Activated CD4-positive, alpha-beta T cell treated with anti-CD3 and anti-CD28 coated beads, Interleukin-2, Interleukin-6, amounts not matched to agents 100 ng/mL and 50 ng/mL, durations not matched to agents 16 hours and 8 hours (primary cell): ENCODE data around the gene KRT15.

Experiments used
- DNase-seq: peaks from one replicate; pipeline ENCODE4 v3.0.0-alpha.2; 2020

KRT15 gene

DNA sequence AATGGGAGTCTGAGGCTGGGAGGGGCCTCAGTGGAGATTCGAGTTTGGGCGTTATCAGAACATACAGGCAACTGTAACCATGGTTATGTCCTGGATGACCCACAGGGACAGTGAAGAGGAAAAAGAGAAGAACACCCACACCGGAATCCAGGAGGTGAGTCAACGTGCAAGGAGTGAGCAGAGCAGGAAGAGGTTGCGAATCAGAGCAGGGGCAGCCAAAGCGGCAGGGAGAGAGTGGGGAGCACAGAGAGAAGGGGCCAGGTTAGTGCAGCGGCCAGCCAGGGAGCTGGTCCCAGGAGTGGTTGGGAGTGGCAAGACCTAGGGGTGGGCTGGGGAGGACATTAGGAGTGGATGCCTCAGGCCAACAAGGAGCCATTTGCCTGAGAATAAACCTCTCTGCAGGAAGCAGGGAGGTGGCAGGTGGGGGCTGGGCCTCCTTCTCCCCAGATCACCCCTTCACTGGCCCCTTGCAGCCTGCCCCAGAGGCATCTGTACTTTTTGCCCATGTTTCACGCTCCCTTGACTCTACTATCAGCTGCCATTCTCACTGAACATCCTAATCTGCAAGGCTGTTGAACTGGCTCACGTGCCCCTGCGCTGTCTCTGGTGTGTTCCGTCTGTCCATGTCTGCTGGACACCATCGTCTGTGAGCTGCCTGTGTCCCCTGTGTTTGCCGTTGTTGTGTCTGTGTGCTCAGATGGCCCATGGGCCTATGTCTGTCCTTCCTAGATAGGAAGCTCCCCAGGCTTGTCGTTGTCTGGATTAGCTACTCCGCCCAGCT is 18.4 kb downstream of the KRT15 start:
- no peak for DNase-seq

DNA sequence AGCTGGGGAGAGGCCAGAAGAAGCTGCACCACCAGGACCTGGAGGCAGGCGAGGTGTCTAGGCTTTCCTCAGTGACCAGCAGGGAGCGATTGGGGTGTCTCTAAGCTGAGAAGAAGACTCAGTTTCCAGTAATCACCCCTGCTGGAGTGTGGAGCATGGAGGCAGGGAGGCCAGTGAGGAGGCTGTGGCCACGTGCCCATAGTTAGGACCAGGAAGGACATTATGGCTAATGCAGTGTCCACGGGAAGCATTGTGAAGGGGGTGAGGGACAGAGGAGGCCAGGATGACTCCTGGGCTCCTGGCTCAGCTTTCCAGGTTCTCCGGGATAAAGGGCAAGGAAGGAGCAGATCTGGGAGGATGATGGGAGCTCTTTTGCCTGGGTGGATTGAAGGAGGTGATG is 19.0 kb downstream of the KRT15 start:
- no peak for DNase-seq

DNA sequence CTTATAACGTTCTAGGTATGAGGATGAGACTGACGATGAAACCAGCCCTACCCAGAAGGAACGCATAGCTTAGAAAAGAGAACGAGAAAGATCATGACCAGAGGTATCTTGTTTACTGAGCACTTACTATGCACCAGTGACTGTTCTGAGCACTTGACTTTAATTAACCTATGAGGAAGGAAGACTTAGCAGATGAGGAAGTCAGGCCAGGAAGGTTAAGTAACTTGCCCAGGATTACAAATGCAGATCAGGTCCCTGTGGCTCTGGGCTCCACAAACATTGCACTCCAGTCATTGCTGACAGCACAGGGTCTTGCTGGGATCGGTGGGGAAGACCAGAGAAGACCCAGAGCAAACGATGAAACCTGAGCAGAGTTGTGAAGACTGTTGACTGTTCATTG is 20.4 kb downstream of the KRT15 start:
- no peak for DNase-seq

DNA sequence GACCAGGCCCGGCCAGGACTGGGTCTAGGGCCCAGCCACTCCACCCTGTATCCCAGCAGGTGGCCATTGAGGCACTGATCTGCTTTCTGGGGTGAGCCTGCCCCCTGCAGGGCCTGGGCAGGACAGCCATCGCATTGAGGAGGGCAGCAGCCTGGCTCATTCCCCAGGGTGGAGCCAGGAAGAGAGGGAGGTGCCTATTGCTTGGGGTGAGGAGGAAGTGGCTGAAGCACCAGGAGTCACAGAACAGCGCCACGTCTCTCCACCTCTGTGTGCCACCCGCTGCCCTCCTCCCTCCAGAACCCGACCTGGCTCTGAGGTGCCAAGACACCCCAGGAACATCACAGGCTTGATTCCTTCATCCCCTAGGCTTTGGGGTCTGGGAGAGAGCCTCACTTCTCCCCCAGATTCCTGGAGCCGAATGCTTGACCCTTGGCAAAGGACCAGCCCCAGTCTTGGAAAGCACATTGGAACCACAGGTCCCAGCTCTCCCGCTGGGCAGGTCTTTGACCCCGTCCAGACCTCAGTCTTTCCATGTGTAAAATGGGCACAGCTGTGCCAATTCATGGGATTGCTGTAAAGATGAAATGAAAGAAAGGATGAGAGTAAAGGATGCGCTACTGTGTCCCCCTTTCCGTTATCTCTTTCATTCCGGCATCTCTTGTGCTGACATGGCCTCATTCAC is 21.7 kb downstream of the KRT15 start:
- DNase-seq, result peak; percentile 85

DNA sequence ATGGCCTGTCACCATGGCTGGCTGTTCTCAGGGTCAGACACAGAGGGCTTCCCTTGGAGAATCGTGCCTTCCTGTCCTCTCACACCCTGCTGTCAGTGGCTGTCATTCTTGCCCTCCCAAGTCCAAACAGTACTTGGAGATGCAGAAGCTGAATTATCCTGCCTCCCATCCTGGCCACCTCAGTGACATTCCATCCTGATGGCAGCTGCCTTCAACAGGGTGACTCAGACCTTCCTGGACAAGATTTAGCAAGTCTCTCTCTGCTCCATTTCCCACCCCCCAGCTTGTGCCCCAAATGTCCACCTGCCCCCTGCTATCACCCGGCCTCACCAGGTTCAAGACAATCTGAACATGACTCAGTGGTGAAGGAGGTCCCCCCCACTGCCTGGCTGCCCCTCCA is 24.2 kb downstream of the KRT15 start:
- DNase-seq, result no peak

DNA sequence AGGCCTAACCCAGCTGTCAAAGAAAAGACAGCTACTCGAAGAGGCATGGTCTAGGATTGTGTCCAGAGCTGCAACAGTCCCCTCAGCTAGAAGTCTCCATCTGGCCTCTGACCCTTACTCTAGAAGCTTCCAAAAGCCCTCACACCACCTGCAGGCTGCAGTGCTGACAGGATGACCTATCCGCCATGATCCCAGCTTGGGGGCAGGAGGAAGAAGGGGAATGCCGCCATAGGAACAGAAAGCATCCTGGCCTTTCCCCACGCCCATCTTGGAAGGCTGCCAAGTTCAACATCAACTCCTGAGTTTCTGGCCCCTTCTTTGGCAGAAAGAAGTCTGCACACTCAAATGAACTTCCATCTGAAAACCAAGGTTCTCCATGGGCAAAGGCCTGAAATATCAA is 25.9 kb downstream of the KRT15 start:
- DNase-seq, result no peak

DNA sequence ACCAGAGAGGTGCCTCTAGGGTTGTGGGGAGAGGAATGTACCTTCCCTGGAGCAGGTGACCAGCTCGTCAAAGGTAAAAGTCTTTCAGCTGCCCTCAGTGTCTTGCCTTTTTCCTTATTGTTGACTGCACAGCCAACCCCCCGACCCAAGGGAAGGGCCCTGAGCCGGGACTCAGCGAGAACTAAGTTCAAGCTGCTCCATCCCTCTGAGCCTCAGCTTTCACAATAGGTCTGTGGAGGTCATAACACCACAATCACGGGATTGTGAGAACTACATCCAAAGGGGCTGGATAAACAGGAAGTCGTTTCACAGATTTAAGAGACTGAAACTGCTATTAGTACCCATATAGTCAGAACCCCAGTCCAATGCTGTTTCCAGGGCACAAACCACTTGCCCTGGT is 26.3 kb downstream of the KRT15 start:
- DNase-seq, result no peak

DNA sequence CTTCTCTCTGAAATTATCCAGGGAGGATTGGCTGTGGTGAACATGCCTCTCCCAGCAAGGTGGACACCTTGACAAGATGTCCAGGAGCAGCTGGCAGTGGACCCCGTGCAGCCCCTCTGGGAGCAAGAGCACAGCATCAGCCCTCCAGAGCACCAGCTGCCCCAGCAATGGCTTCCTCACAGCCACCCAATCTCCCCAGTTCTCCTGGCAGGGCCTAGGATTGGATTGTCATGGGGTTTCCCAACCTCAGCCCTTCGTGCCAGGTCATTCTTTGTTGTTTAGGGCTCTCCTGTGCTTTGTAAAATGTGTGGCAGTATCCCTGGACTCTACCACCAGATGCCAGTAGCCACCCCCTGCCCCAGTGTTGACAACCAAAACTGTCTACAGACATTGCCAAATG is 27.2 kb downstream of the KRT15 start:
- DNase-seq, result no peak

DNA sequence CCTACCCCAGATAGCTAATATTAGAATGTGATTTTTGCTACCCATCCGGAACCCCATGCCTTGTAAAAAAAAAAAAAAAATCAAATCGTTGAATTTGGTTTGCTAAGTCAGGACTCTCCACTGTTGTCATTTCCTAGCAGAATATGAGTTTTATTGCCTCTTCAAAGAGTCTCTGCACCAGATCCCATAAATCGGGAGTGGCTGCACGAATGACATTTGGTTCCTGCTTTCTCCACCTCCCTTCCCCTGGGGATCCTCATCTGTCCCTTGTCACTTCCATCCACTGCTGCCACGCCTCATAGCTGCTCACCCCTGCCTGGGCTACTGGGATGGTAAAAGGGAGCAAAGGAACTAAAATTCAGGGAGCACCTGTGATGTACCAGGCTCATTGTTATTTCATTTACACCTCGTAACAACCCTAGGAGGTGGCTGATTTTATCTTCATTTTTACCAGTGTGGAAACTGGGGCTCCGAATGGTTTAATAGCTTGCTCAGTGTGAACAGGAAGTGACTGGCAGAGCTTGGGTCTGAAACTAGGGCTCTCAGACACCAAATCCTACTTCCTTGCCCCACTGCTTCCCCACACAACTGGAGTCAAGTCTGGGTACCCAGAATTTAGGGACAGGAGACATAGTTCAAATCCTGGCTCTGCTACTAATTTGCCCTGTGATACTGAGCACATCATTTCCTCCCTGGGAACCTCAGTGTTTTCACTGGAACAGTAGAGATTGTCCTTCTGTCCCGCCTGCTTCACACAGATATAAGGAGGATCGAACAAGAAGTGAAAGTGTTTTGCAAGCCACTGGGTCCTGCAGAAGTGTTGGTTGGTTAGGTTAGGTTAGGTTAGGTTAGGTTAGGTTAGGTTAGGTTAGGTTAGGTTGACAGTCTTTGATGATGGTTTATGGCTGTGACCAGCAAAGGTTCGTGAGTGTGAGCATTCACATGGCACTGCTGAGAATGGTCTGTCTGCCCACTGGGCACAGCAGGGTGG is 28.4 kb downstream of the KRT15 start:
- DNase-seq, result no peak

DNA sequence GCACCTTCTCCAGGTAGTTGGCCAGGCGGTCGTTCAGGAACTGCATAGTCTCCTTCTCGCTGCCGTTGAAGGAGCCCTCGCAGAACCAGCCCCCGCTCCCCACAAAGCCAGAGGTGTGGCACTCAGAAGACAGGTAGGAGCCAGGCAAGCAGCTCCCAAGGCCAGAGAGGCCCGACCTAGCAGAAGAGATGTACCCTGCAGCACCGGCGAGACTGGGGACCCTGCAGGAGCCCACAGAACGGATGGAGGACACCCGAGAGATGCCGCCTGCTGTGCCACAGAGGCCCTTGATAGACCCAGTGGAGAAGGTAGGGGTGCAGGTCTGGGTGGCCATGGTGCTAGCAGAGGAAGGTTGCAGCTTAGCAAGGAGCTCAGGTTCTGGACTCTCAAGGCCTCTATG is 29.2 kb downstream of the KRT15 start, which contains the start of gene KRT36:
Gene KRT36 (minus strand): TSS at position 380 of the 400 bp plus-strand sequence. CDS start 46 bp downstream, at position 334.
- DNase-seq, result no peak

DNA sequence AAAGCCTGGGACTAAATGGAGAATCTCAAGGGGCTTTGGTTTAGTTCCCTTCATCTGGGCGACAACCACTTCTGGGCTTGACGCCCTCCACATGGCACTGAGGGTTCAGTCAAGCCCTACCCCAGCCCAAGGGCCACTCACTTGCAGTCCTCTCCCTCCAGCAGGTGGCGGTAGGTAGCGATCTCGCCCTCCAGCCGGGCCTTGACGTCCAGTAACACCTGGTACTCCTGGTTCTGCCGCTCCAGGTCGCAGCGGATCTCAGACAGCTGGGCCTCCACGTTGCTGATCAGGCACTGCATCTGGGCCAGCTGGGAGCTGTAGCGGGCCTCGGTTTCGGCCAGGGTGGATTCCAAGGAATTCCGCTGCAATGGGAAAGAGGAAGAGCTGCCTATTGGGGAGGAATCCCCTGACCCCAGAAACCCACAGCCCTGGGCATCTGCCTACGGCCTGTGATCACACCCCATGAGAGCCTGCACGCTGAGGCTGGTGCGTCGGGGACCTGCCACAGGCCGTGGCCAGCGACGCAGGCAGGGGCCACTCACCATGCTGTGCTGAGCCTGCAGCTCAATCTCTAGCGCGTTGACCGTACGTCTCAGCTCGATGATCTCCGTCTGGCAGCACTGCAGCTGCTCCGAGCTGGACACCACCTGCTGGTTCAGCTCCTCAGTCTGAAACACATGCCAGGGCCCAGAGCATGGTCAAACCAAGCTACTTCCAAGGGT is 31.7 kb downstream of the KRT15 start:
- peak; percentile 50 for DNase-seq

DNA sequence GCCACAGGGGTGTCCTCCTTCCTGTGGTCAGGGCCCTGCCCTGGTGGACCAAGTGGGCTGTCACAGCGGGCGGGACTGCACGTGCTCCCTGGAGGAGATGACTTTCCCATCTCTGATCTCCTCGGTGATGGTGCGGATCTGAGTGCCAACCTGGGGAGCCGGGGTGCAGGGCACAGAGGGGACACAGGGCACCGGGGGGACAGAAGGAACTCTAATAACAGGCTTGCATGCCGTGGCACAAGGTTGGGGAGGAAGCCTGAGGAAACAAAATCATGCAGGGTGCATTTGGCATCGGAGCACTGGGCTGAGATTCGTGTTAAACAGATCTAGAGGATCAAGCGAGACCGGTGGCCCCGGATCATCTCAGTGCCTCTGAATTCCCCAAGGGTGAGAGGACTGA is 32.4 kb downstream of the KRT15 start:
- DNase-seq, result no peak

DNA sequence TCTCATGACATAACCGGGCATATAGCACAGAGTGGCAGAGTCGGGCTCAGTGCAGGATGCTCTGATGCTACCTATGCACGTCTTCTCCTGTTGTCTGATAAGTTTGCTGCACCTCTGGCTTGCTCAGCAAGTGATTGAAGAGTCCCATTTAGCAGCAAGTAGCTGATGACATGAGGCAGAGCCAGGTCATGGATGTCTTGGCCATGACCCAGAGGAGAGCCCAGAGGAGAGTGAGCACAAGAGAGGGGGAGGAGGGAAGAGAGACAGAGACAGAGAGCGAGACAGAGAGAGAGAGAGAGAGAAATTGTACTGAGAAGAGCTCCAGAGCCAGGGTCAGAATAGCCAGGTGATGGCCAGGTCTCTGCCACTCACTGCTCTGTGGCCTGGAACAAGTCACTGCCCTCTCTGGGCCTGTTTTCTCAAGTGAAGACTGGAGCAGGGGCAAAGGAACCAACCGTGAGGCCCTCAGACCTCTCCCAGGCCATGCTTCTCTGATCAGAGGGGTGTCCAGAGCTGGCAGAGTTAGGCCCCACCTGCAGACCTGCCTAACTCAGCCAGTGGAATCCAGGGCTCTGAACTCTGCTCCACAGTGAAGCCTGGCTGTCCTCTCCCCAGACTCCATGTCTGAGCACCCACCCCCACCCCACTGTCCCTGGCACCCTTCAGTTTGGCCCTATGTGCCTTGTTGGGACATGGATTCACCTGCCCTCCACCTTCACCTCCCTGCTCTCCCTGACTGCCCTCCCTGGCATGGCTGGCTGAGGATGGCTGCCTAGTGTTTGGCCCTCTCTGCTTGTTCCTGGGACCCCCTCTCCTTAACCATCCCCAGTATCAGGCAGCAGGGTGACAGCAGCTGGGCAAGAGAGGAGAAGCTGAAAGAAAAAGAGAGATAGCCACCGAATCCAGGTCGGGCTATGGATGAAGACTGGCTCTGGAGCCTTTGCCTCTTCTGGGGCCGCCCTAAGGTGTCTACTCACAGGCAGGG is 33.5 kb downstream of the KRT15 start:
- no peak for DNase-seq

DNA sequence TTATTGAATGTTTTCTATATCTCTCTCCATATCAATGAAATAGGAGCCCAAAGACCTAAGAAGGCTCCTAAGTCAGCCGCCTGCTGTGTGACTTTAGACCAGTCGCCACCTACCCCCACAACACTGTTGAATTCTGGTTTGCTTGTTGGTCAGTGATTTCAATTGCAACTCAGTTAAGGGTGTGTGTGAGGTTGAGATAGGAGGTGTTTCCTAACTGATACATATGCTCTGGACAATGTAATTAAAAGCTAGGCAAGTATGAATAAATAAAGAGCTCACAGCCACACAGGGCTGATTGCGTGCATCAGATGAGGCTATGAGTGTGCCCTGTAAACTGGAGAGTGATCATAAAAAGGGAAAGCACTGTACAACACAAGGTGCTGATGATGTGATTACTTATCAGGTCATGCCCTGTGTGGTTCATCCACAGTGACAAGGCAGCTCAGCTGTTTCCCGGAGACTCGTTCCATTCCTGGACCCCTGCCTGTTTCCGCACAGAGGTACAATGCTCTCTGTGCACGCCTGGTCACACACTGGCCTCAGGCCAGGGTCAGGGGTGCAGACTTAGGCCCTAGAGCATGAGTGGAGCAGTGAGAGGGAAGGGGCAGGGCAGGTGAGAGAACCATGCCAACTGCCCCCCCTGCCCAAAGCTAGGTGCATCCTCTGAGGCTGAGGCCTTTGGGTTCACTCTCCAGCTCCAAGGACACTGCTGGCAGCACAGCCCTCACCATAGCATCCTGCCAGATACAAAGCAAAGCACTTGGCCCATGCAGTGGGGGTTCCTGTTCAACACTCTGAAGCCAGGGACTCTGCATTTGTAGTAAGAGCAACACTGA is 34.5 kb downstream of the KRT15 start:
- no peak for DNase-seq

DNA sequence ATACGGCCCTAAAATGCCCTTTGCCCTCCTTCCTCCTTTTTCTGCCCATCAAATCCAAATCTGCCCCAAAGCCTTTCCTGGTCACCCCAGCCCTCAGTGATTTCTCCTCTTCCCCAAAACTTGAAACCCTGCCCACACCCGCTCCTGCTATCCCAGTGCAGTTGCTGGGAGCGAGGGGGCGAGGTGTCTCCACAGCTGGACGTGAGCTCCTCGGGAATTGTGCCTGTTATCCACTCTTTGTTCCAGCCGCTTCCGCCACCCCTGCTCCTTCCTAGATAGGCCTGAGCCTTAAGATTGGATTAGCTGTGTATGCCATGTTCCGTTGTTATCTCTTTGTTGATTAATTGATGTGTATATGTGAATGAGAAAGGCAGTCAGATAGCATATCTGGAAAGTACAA is 35.2 kb downstream of the KRT15 start:
- DNase-seq, result no peak

DNA sequence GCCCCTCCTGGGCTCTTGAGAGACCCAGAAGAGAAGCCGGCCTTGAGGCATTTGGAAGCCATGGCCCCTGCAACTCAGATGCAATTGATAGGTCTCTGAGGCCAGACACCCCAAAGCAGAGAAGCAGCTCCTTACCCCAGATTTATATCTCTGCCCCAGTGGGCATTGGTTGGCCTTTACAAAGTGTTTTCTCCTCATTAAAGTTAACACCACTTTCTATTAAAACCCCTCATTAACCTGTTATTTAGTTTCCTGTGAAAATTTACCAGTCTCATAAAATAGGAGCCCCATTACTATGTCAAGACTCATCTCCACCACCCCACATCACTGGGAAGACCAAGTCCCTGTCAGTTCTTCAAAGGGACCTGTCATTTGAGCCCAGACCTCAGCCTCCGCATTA is 37.7 kb downstream of the KRT15 start, which contains the start of gene KRT35:
Gene KRT35 (minus strand): TSS at position 116 of the 400 bp plus-strand sequence. CDS start 54 bp downstream, at position 62.
- DNase-seq, result no peak

DNA sequence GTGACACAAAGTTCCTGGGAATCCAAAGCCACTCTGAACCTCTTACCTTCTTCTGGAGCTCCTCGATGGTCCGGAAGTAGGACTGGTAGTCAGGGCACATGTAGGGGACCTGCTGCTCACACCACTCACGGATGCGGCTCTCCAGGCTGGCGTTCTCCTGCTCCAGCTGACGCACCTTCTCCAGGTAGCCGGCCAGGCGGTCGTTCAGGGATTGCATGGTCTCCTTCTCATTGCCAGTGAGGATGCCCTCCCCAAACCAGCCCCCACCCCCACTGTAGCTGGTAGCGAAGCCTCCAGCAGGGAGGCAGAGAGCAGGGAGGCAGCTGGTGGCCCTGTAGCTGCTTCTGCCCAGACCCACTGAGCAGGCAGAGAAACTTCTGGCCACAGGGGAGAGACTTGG is 38.1 kb downstream of the KRT15 start:
- DNase-seq, result no peak

DNA sequence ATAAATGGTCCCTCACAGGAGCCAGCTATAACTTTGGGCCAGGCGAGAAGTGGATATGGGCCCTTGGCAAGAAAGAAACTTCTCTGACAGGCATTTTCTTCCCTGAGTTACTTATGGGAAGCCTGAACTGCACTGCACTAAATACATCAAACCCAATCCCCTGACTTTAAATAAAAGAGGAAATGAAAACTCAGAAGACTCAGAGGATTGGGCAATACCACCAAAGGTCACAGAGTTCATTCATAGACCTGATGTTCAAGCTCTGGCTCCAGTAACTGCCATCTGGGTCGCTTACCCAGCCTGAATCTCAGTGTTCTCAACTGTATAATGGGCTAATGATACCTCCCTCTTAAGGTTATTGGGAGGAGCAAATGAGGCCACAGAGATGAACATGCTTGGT is 38.6 kb downstream of the KRT15 start:
- no peak for DNase-seq

DNA sequence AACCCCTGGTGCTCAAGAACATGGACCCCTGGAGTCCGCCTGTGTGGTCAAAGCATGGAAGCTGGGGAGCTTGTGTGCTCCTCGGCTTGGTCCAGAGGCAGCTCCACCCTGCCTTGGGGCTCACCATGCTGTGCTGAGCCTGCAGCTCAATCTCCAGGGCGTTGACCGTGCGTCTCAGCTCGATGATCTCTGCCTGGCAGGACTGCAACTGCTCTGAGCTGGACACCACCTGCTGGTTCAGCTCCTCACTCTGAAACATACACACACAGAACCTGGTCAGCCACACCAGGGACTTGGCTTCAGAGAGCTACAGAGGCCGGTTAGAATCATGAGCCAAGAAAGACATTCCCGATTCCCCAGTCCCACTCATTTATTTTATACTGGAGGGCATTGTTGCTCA is 40.5 kb downstream of the KRT15 start:
- no peak for DNase-seq
